Breast epithelium (tissue), 4 donors: ENCODE results near the gene CFTR. TPM values are rescaled to one million over a fixed set of nuclear protein-coding genes. Genes with fewer than 3 reads are reported as not detected.

ENCODE experiments used
- DNase-seq, 2 donors: peaks; one replicate each; pipeline ENCODE4 v3.0.0-alpha.2; 2019; ENCODE audit warnings: low spot score in 2 of 2
- H3K27ac ChIP-seq, 2 donors: fragments of 200-600 bp; sonication (generic) in 1 of 2; one replicate each; pipeline ENCODE4 v1.5.1; 2016 to 2019; ENCODE audit warnings: mild to moderate bottlenecking in 1 of 2
- H3K27me3 ChIP-seq, 2 donors: fragments of 200-600 bp; sonication (generic) in 1 of 2; one replicate each; pipeline versions ENCODE4 v1.5.1 to v1.6.0; 2017 to 2019; ENCODE audit warnings: control low read depth in 1 of 2, mild to moderate bottlenecking in 1 of 2
- H3K36me3 ChIP-seq: fragments of 200-600 bp; one replicate; pipeline ENCODE4 v1.5.1; 2019
- H3K4me1 ChIP-seq, 2 donors: fragments of 200-600 bp; sonication (generic); one replicate each; pipeline ENCODE4 v1.5.1; 2016 to 2019; ENCODE audit warnings: control low read depth in 1 of 2
- H3K4me3 ChIP-seq, 3 donors: fragments of 200-600 bp; sonication (generic); 1 replicate in 2 of 3; 2 replicates in 1 of 3; pipeline ENCODE4 v1.5.1; 2016 to 2019; ENCODE audit warnings: mild to moderate bottlenecking in 3 of 3, moderate library complexity in 2 of 3
- H3K9me3 ChIP-seq, 2 donors: fragments of 200-600 bp; sonication (generic) in 1 of 2; one replicate each; pipeline ENCODE4 v1.5.1; 2016 to 2019; ENCODE audit warnings: control low read depth in 1 of 2
- POLR2A ChIP-seq: fragments of 450-650 bp; IDR thresholded peaks from one replicate; pipeline ENCODE4 v1.6.1; 2016; ENCODE audit warnings: antibody characterized with exemption, mild to moderate bottlenecking, moderate library complexity
- POLR2AphosphoS5 ChIP-seq, 3 donors: sonication (generic); formaldehyde crosslinking; IDR thresholded peaks; one replicate each; pipeline ENCODE4 v1.6.1; 2017; ENCODE audit warnings: antibody characterized with exemption in 3 of 3
- intact Hi-C: fragments of 100-400 bp; cut with DNase I; formaldehyde crosslinking; loops from one replicate; pipeline ENCODE4 v1.15.1; 2023; ENCODE audit warnings: low total_unique reads
- total RNA-seq, 3 donors: library from RNA; depleted of rRNA; stranded (reverse); fragments of >200 nt; gene quantifications; one replicate each; pipeline ENCODE4 v1.1.0, GENCODE V29; 2016
- TF ChIP-seq, protein P1 (sequence below), 3 donors: fragments of 450-650 bp; IDR thresholded peaks; one replicate each; pipeline ENCODE4 v1.5.1; 2016 to 2017; ENCODE audit warnings: antibody characterized with exemption in 3 of 3, mild to moderate bottlenecking in 3 of 3, moderate library complexity in 3 of 3

Gene CFTR
- total RNA-seq, 3 donors from 2014 or later, result 1.3 to 16.4 TPM; not detected in 1

DNA sequence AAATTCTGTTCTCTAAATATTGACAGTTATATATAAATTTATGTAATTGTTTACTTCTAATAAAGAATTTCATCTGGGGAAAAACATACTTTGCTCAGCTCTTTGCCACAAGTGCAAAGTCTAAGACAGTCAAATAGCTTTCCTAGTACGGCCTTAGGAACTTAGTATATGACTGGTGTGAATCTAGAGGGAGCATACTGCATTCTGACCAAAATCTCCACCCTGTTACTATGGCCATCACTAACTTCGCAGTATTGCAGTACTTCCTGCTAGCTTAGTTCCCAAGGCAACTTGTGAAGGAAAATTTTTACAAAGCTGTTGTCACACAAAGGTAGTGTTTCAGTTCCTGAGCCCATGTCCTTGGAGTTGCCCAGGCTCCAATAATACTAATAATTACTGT is 181.5 kb downstream of the CFTR start:
- TF ChIP-seq, protein P1, sequence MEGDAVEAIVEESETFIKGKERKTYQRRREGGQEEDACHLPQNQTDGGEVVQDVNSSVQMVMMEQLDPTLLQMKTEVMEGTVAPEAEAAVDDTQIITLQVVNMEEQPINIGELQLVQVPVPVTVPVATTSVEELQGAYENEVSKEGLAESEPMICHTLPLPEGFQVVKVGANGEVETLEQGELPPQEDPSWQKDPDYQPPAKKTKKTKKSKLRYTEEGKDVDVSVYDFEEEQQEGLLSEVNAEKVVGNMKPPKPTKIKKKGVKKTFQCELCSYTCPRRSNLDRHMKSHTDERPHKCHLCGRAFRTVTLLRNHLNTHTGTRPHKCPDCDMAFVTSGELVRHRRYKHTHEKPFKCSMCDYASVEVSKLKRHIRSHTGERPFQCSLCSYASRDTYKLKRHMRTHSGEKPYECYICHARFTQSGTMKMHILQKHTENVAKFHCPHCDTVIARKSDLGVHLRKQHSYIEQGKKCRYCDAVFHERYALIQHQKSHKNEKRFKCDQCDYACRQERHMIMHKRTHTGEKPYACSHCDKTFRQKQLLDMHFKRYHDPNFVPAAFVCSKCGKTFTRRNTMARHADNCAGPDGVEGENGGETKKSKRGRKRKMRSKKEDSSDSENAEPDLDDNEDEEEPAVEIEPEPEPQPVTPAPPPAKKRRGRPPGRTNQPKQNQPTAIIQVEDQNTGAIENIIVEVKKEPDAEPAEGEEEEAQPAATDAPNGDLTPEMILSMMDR (IDR thresholded peaks at IDR 0.05), result no peak
- no peak for TF ChIP-seq POLR2A
- TF ChIP-seq POLR2AphosphoS5 (IDR thresholded peaks at IDR 0.05), result no peak
- no peaks in the 10 kb centered on the region for H3K9me3 ChIP-seq
- H3K27ac ChIP-seq, result no peak overlapping the region
- H3K36me3 ChIP-seq, result no peaks in the 10 kb centered on the region
- no peaks in the 10 kb centered on the region for H3K4me1 ChIP-seq
- H3K4me3 ChIP-seq, result no peak overlapping the region
- H3K27me3 ChIP-seq, result no peaks in the 10 kb centered on the region
- intact Hi-C loops, result no loop called here
- no peak for DNase-seq

DNA sequence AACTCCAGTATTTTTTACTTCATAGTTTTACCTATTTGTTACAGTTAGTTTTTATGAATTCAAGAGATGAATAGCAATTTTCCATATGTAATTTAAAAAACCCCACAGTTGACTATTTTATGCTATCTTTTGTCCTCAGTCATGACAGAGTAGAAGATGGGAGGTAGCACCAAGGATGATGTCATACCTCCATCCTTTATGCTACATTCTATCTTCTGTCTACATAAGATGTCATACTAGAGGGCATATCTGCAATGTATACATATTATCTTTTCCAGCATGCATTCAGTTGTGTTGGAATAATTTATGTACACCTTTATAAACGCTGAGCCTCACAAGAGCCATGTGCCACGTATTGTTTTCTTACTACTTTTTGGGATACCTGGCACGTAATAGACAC is 184.2 kb downstream of the CFTR start:
- Histone ChIP-seq H3K4me1 (no peaks in the 10 kb centered on the region), H3K36me3 (no peaks in the 10 kb centered on the region), H3K9me3 (no peaks in the 10 kb centered on the region), H3K4me3 (no peak overlapping the region), H3K27ac (no peak overlapping the region), H3K27me3 (no peaks in the 10 kb centered on the region)
- DNase-seq, result no peak
- TF ChIP-seq POLR2AphosphoS5 (IDR thresholded peaks at IDR 0.05) (no peak), POLR2A (no peak)
- TF ChIP-seq, protein P1 (IDR thresholded peaks at IDR 0.05), result no peak
- intact Hi-C loops, result no loop called here

GRCh38 chr7:117665368-117665767 is 185.5 kb downstream of the CFTR start:
- Histone ChIP-seq H3K36me3 (no peaks in the 10 kb centered on the region), H3K27me3 (no peaks in the 10 kb centered on the region), H3K27ac (no peak overlapping the region), H3K9me3 (no peaks in the 10 kb centered on the region), H3K4me3 (no peak overlapping the region), H3K4me1 (no peaks in the 10 kb centered on the region)
- no peak for DNase-seq
- TF ChIP-seq POLR2AphosphoS5 (IDR thresholded peaks at IDR 0.05) (no peak), POLR2A (no peak)
- TF ChIP-seq, protein P1 (IDR thresholded peaks at IDR 0.05), result no peak
- intact Hi-C loops, result no loop called here

- H3K36me3 ChIP-seq, result no peaks in the 10 kb centered on the region
- TF ChIP-seq, protein P1 (IDR thresholded peaks at IDR 0.05), result no peak
- TF ChIP-seq POLR2A (no peak), POLR2AphosphoS5 (IDR thresholded peaks at IDR 0.05) (no peak)
- no peak overlapping the region for H3K4me3 ChIP-seq
- no peaks in the 10 kb centered on the region for H3K4me1 ChIP-seq
- H3K27ac ChIP-seq, result no peak overlapping the region
- DNase-seq, result no peak
- intact Hi-C loops, result no loop called here
- no peaks in the 10 kb centered on the region for H3K9me3 ChIP-seq
- H3K27me3 ChIP-seq, result no peaks in the 10 kb centered on the region
These were observed 186.2 kb downstream of the CFTR start for GRCh38 chr7:117666031-117666430.

DNA sequence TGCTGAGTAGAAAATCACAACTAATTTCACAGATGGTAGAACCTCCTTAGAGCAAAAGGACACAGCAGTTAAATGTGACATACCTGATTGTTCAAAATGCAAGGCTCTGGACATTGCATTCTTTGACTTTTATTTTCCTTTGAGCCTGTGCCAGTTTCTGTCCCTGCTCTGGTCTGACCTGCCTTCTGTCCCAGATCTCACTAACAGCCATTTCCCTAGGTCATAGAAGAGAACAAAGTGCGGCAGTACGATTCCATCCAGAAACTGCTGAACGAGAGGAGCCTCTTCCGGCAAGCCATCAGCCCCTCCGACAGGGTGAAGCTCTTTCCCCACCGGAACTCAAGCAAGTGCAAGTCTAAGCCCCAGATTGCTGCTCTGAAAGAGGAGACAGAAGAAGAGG is 186.9 kb downstream of the CFTR start:
- Histone ChIP-seq H3K4me3 (no peak overlapping the region), H3K27me3 (no peaks in the 10 kb centered on the region), H3K36me3 (no peaks in the 10 kb centered on the region), H3K27ac (no peak overlapping the region), H3K9me3 (no peaks in the 10 kb centered on the region), H3K4me1 (no peaks in the 10 kb centered on the region)
- intact Hi-C loops, result no loop called here
- no peak for DNase-seq
- TF ChIP-seq, protein P1 (IDR thresholded peaks at IDR 0.05), result no peak
- TF ChIP-seq POLR2A (no peak), POLR2AphosphoS5 (IDR thresholded peaks at IDR 0.05) (no peak)
